ENCODE measurements around the gene SDHAF2. TPM values are rescaled to one million over a fixed set of nuclear protein-coding genes. Genes with fewer than 3 reads are reported as not detected.
A peak's percentile ranks its signal among the peaks of the same experiment; 100 is the strongest.
"Not testable (repeated sequence)": the region's sequence is repeated elsewhere in the genome, so short reads cannot be mapped to it uniquely, and the experiment has no call there.

Gene SDHAF2
- total RNA-seq, 2 experiments from 2014 or later: 41.7 to 44.4 TPM

- no peaks in the 10 kb centered on the region for H3K9me3 Mint-ChIP-seq
- no peak overlapping the region for H3K4me3 Mint-ChIP-seq
- peaks cover 44% of the 10 kb centered on the region for H3K36me3 Mint-ChIP-seq
- DNase-seq: no peak
- peak overlapping the region; percentile 9 for H3K27ac Mint-ChIP-seq
- no peaks in the 10 kb centered on the region for H3K27me3 Mint-ChIP-seq
- H3K4me1 Mint-ChIP-seq: peaks cover 18% of the 10 kb centered on the region
These were observed 16.4 kb upstream of the SDHAF2 start for GRCh38 chr11:61413496-61413895.

GRCh38 chr11:61414547-61414946 is 15.4 kb upstream of the SDHAF2 start:
- no peaks in the 10 kb centered on the region for H3K27me3 Mint-ChIP-seq
- peaks cover 45% of the 10 kb centered on the region for H3K36me3 Mint-ChIP-seq
- no peak for DNase-seq
- H3K27ac Mint-ChIP-seq: peak overlapping the region; percentile 60
- no peak overlapping the region for H3K4me3 Mint-ChIP-seq
- H3K4me1 Mint-ChIP-seq: peaks cover 25% of the 10 kb centered on the region
- no peaks in the 10 kb centered on the region for H3K9me3 Mint-ChIP-seq

GRCh38 chr11:61415381-61415780 is 14.5 kb upstream of the SDHAF2 start:
- H3K27ac Mint-ChIP-seq: peak overlapping the region; percentile 27
- H3K36me3 Mint-ChIP-seq: peaks cover 47% of the 10 kb centered on the region
- H3K4me1 Mint-ChIP-seq: peaks cover 29% of the 10 kb centered on the region
- no peak for DNase-seq
- no peaks in the 10 kb centered on the region for H3K9me3 Mint-ChIP-seq
- H3K4me3 Mint-ChIP-seq: no peak overlapping the region
- H3K27me3 Mint-ChIP-seq: no peaks in the 10 kb centered on the region

- no peak for DNase-seq
- H3K36me3 Mint-ChIP-seq: peaks cover 44% of the 10 kb centered on the region
- H3K4me1 Mint-ChIP-seq: peaks cover 37% of the 10 kb centered on the region
- H3K27me3 Mint-ChIP-seq: no peaks in the 10 kb centered on the region
- no peak overlapping the region for H3K4me3 Mint-ChIP-seq
- H3K9me3 Mint-ChIP-seq: no peaks in the 10 kb centered on the region
- peak overlapping the region; percentile 13 for H3K27ac Mint-ChIP-seq
These were observed 13.0 kb upstream of the SDHAF2 start for GRCh38 chr11:61416941-61417340.

- Mint-ChIP-seq H3K36me3 (peaks cover 46% of the 10 kb centered on the region), H3K27me3 (no peaks in the 10 kb centered on the region), H3K4me3 (no peak overlapping the region), H3K4me1 (peaks cover 41% of the 10 kb centered on the region), H3K9me3 (no peaks in the 10 kb centered on the region), H3K27ac (peak overlapping the region; percentile 16)
- no peak for DNase-seq
These were observed 12.3 kb upstream of the SDHAF2 start for GRCh38 chr11:61417670-61418069.

- peaks cover 48% of the 10 kb centered on the region for H3K36me3 Mint-ChIP-seq
- H3K9me3 Mint-ChIP-seq: no peaks in the 10 kb centered on the region
- no peak for DNase-seq
- peaks cover 42% of the 10 kb centered on the region for H3K4me1 Mint-ChIP-seq
- H3K27me3 Mint-ChIP-seq: no peaks in the 10 kb centered on the region
- H3K27ac Mint-ChIP-seq: no peak overlapping the region
- no peak overlapping the region for H3K4me3 Mint-ChIP-seq
These were observed 11.8 kb upstream of the SDHAF2 start for GRCh38 chr11:61418136-61418535.

- no peaks in the 10 kb centered on the region for H3K9me3 Mint-ChIP-seq
- H3K4me1 Mint-ChIP-seq: peaks cover 56% of the 10 kb centered on the region
- H3K27ac Mint-ChIP-seq: no peak overlapping the region
- peaks cover 52% of the 10 kb centered on the region for H3K36me3 Mint-ChIP-seq
- DNase-seq: no peak
- no peaks in the 10 kb centered on the region for H3K27me3 Mint-ChIP-seq
- no peak overlapping the region for H3K4me3 Mint-ChIP-seq
These were observed 7.7 kb upstream of the SDHAF2 start for GRCh38 chr11:61422226-61422625.

- Mint-ChIP-seq H3K27ac (no peak overlapping the region), H3K27me3 (no peaks in the 10 kb centered on the region), H3K4me1 (peaks cover 54% of the 10 kb centered on the region), H3K36me3 (peaks cover 51% of the 10 kb centered on the region), H3K4me3 (no peak overlapping the region), H3K9me3 (no peaks in the 10 kb centered on the region)
- no peak for DNase-seq
These were observed 4.4 kb upstream of the SDHAF2 start for GRCh38 chr11:61425367-61426131.

- Mint-ChIP-seq H3K27me3 (no peaks in the 10 kb centered on the region), H3K4me3 (peak overlapping the region; percentile 99), H3K9me3 (no peaks in the 10 kb centered on the region), H3K36me3 (peaks cover 47% of the 10 kb centered on the region), H3K4me1 (peaks cover 58% of the 10 kb centered on the region), H3K27ac (peak overlapping the region; percentile 99)
- DNase-seq: peak; percentile 86
These were observed 606 bp upstream of the SDHAF2 start for GRCh38 chr11:61429346-61429690.

- DNase-seq, H3K27me3 Mint-ChIP-seq, H3K9me3 Mint-ChIP-seq: not testable (repeated sequence)
- Mint-ChIP-seq H3K4me3 (peak overlapping the region; percentile 99), H3K36me3 (peaks cover 44% of the 10 kb centered on the region), H3K4me1 (peaks cover 58% of the 10 kb centered on the region), H3K27ac (peak overlapping the region; percentile 99)
These were observed 915 bp downstream of the SDHAF2 start for GRCh38 chr11:61430839-61431238.

- no peak overlapping the region for H3K4me3 Mint-ChIP-seq
- H3K36me3 Mint-ChIP-seq: peaks cover 51% of the 10 kb centered on the region
- H3K4me1 Mint-ChIP-seq: peaks cover 34% of the 10 kb centered on the region
- no peak for DNase-seq
- no peak overlapping the region for H3K27ac Mint-ChIP-seq
- H3K9me3 Mint-ChIP-seq: no peaks in the 10 kb centered on the region
- no peaks in the 10 kb centered on the region for H3K27me3 Mint-ChIP-seq
These were observed 7.6 kb downstream of the SDHAF2 start for GRCh38 chr11:61437496-61437895.

GRCh38 chr11:61439615-61440014 is 9.7 kb downstream of the SDHAF2 start:
- H3K4me1 Mint-ChIP-seq: peaks cover 30% of the 10 kb centered on the region
- peak overlapping the region; percentile 20 for H3K27ac Mint-ChIP-seq
- H3K27me3 Mint-ChIP-seq: no peaks in the 10 kb centered on the region
- DNase-seq: no peak
- H3K9me3 Mint-ChIP-seq: peaks cover 2% of the 10 kb centered on the region
- peaks cover 54% of the 10 kb centered on the region for H3K36me3 Mint-ChIP-seq
- no peak overlapping the region for H3K4me3 Mint-ChIP-seq

- peaks cover 21% of the 10 kb centered on the region for H3K4me1 Mint-ChIP-seq
- H3K4me3 Mint-ChIP-seq: no peak overlapping the region
- H3K27ac Mint-ChIP-seq: peak overlapping the region; percentile 36
- H3K36me3 Mint-ChIP-seq: peaks cover 48% of the 10 kb centered on the region
- no peak for DNase-seq
- H3K9me3 Mint-ChIP-seq: peaks cover 2% of the 10 kb centered on the region
- H3K27me3 Mint-ChIP-seq: no peaks in the 10 kb centered on the region
These were observed 12.7 kb downstream of the SDHAF2 start for GRCh38 chr11:61442616-61443015.

GRCh38 chr11:61445516-61445915 is 15.6 kb downstream of the SDHAF2 start:
- Mint-ChIP-seq H3K36me3 (peaks cover 37% of the 10 kb centered on the region), H3K4me3 (no peak overlapping the region), H3K4me1 (peaks cover 27% of the 10 kb centered on the region), H3K9me3 (peaks cover 2% of the 10 kb centered on the region), H3K27me3 (no peaks in the 10 kb centered on the region), H3K27ac (no peak overlapping the region)
- DNase-seq: no peak

GRCh38 chr11:61446211-61446651 is 16.3 kb downstream of the SDHAF2 start:
- Mint-ChIP-seq H3K36me3 (peaks cover 37% of the 10 kb centered on the region), H3K27me3 (no peaks in the 10 kb centered on the region), H3K4me1 (peaks cover 27% of the 10 kb centered on the region), H3K27ac (no peak overlapping the region), H3K4me3 (no peak overlapping the region), H3K9me3 (peaks cover 2% of the 10 kb centered on the region)
- peak; percentile 75 for DNase-seq

Data from activated naive CD8-positive, alpha-beta T cell treated with anti-CD3 and anti-CD28 coated beads for 36 hours (primary cell).